Inflammatory macrophage (primary cell): ENCODE data around the gene CDC23.
"Not testable (repeated sequence)": the region's sequence is repeated elsewhere in the genome, so short reads cannot be mapped to it uniquely, and the experiment has no call there.

ENCODE experiments used
- DNase-seq, 2 donors: peaks; one replicate each; pipeline ENCODE4 v3.0.0-alpha.2; 2020 to 2022

CDC23 gene

GRCh38 chr5:138212828-138213160 lies 329 bp downstream of the CDC23 start:
- DNase-seq = peak in 1 of 2 donors; percentile 18

- DNase-seq = no peak
Measured at GRCh38 chr5:138210985-138211384, 2.1 kb downstream of the CDC23 start.

- not testable (repeated sequence) for DNase-seq
Measured at GRCh38 chr5:138193859-138194258, 19.3 kb downstream of the CDC23 start.

DNA sequence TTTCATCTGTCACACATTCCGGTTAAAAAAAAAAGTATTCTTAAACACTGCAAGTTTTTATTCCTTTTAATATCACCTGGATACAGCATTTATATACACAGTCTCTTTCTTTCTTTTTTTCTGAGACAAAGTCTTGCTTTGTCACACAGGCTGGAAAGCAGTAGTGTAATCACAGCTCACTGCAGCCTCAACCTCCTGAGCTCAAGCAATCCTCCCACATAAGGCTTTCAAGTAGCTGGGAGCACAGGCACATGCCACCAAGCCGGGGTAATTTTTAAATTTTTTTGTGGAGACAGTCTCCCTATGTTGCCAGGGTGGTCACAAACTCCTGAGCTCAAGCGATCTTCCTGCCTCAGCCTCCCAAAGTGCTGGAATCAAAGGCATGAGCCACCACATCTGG lies 20.3 kb downstream of the CDC23 start:
- DNase-seq = no peak

DNA sequence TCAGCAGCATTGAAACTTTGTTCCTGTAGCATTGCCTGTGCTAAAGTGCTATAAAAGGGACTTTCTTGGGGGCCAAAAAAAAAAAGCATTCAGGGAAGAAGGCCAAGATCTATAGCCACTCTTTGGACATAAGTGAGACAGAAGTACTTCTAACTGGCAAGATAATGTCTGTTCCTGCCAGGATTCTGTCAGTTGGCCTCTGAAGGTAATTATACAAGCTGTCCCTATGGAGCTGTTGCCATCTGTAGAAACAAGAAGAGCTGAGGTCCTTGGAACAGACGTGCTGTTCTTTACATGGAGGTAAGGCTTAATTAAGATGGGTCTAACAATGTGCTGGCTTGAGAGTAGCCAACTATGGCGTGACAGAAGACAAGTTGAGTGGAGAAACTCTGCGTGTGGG lies 24.5 kb downstream of the CDC23 start:
- DNase-seq = no peak

DNA sequence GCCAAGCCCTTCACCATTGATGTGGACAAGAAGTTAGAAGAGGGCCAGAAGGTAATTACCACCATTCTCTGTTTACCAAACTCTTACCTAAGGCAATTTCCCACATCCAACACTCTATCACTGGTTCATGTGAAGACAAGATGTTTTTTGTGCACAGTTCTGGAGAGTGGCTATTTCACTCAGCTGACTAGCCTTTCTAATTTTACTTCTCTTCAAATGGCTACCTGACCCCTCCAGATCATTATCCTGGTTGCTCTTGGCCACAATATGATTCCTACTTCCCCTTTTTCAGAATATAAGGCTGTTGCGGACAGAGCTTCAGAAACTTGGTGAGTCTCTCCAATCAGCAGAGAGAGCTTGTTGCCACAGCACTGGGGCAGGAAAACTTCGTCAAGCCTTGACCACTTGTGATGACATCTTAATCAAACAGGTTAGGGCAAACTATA lies 27.1 kb downstream of the CDC23 start:
- peak; percentile 3 to 20 for DNase-seq

DNA sequence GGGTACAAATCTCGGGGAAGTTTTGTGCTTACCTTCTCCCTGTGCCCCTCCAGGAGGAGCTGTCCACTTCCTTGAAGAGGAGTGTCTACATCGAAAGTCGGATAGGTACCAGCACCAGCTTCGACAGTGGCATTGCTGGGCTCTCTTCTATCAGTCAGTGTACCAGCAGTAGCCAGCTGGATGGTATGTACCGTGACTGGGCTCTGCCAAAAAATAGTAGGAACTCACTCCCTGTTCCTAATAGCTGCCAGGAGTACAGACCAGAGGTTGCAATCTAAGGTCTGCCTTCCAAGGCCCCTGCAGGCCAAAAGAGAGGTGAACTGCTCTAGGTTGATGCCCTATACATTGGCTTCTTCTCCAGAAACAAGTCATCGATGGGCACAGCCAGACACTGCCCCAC lies 30.3 kb downstream of the CDC23 start:
- DNase-seq = no peak

- DNase-seq = no peak
Measured at GRCh38 chr5:138180841-138181240, 32.3 kb downstream of the CDC23 start.

GRCh38 chr5:138180183-138180782 lies 32.8 kb downstream of the CDC23 start:
- peak; percentile 79 to 92 for DNase-seq

DNA sequence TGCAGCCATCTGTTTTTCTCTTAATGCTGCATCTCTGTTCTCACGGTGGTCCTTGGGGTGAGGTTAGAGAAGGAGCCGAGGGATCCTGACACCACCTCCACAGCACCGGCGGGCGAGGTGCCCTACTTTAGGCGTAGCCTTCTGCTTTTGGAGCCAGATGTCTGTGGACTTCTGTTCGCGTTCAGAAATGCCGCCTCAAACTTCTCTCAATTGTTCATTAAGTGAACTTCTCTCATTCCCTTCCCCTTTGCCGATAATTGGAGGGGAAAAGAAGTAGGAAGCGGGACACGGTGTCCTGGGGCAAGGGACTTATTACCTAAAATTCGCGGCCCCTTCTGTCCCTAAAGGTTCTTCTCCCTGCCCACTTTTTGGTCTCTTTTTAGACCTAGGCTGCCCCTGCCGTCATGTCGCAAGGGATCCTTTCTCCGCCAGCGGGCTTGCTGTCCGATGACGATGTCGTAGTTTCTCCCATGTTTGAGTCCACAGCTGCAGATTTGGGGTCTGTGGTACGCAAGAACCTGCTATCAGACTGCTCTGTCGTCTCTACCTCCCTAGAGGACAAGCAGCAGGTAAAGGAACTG lies 33.8 kb downstream of the CDC23 start:
- DNase-seq = peak in 1 of 2 donors; percentile 4

- DNase-seq = peak; percentile 95 to 96
Measured at GRCh38 chr5:138178516-138179276, 34.4 kb downstream of the CDC23 start, which contains the start of the genes BRD8 and KIF20A. Gene BRD8, minus strand, starts transcription at chr5:138178630. Its CDS starts 16 bp downstream, at chr5:138178614. Gene KIF20A, plus strand, starts transcription at chr5:138179112. Its CDS starts 569 bp downstream, at chr5:138179681.

DNA sequence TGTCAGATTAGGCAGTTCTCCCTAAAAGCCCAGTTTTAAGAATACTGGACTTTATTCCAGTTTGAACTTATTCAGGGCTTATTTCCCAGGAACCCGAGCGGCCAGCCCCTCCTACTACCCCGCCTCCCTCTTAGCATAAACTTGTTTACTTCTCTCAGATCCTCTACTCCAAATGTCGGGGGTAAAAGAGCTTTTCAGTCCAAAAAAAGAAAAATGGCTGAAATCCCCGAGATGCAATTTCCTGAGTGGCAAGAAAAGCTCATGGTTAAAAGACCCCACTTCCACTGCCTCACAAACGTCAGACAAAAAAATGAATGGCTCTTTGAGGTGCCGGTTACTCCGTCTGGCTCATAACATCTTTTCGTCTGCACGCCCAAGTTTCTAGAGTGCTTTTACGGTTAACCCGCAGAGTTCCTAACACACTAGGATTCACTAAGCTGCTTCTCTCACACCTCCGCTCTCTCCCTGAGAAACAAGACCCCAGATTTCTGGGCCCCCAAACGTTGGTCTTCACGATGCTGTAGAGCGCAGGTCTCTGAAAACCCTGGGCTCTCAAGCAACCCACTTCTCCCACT lies 35.1 kb downstream of the CDC23 start:
- peak; percentile 31 to 36 for DNase-seq

DNA sequence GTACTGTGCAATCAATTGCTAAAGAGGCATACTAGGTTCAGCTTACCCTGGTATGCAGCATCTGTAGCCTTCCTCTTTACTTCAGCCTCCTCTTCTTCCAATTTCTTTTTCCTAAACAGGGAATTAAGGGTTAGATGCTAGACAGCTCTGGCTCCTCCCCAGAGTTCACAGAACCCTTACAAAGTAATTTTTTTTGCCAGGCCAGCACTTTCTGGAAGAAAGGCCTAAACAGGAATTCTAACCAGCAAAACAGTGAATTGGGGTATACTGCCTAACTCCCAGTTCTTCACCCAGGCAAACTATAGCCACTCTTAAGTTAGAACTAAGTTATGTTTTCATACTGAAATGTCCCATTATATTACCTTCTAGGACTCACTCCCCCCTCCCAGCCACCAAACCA lies 42.8 kb downstream of the CDC23 start:
- no peak for DNase-seq

- no peak for DNase-seq
Measured at GRCh38 chr5:138169124-138169523, 44.0 kb downstream of the CDC23 start.

- DNase-seq = no peak
Measured at GRCh38 chr5:138163721-138164120, 49.4 kb downstream of the CDC23 start.

- DNase-seq = no peak
Measured at GRCh38 chr5:138160706-138161105, 52.4 kb downstream of the CDC23 start.

DNA sequence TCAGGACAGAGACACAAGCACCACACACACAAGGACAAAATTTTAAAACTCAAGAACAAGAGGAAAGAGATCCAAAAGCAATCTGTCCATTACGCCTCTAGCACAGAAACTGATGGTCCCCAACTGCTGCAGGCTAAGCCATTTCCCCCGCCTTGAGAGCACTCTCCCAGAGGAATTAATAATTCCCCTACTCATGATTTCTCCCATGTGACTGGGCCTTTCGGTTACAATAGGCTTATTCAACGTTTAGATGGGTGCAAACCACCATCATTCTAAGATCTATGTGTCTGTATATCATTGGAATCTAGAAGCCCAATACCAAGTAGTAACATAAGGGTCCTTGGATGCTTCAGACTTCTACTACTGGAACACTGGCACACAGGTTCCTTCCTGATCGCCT lies 53.5 kb downstream of the CDC23 start:
- no peak for DNase-seq

DNA sequence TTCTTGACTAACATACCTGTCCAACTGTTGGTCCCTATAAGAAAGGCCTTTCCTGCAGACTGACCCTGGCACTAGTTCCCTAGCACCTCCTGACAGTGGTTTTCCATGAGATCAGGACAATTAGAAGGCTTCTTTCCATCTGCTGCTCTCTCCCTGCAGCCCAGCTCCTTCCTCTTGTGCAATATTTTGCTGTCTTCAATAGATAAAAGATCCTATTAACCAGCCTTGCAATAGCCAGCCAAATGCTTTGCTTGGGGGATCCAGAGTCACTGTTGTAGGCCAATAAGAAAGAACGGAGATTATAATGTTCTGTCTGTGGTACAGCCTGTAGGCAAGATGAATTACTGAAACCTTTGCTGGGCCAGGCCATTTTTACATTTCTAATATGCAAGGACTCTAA lies 55.5 kb downstream of the CDC23 start:
- no peak for DNase-seq

DNA sequence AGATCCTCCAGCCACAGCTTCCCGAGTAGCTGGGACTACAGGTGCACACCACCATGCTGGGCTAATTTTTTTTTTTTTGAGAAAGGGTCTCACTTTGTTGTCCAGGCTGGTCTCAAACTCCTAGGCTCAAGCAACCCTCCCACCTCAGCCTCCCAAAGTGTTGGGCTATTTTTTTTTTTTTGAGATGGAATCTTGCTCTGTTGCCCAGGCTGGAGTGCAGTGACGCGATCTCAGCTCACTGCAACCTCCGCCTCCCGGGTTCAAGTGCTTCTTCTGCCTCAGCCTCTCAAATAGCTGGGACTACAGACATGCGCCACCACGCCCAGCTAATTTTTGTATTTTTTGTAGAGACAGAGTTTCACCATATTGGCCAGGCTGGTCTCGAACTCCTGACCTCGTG lies 57.1 kb downstream of the CDC23 start:
- DNase-seq = not testable (repeated sequence)

GRCh38 chr5:138149530-138149929 lies 63.6 kb downstream of the CDC23 start:
- DNase-seq = no peak

DNA sequence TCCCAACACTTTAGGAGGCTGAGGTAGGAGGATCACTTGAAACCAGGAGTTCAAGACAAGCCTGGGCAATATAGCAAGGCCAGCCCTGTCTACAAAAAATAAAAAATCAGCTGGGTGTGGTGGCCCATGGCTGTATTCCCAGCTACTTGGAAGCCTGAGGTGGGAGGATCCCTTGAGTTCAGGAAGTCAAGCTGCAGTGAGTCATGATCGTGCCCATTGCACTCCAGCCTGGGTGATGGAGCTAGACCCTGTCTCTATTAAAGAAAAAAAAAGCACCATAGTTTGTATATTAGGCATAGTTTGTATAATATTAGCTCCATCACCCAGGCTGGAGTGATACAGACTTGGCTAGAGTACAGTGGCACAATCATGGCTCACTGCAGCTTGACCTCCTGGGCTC lies 64.3 kb downstream of the CDC23 start:
- DNase-seq = peak in 1 of 2 donors; percentile 42

GRCh38 chr5:138143578-138143977 lies 69.5 kb downstream of the CDC23 start:
- not testable (repeated sequence) for DNase-seq

GRCh38 chr5:138141734-138142133 lies 71.4 kb downstream of the CDC23 start:
- no peak for DNase-seq

- DNase-seq = no peak
Measured at GRCh38 chr5:138140268-138140667, 72.9 kb downstream of the CDC23 start.
